VCaP (cell line): ENCODE data around the gene GYS2.
"Not testable (repeated sequence)": the region's sequence is repeated elsewhere in the genome, so short reads cannot be mapped to it uniquely, and the experiment has no call there.

Source experiments
- H3K27ac ChIP-seq: fragments of 450-650 bp; 2 replicates; pipeline ENCODE4 v1.5.1; 2017
- TF ChIP-seq, protein P1 (sequence below): fragments of 450-650 bp; conservative IDR thresholded peaks from 2 replicates; pipeline ENCODE4 v1.5.1; 2017; ENCODE audit warnings: mild to moderate bottlenecking, moderate library complexity

The GYS2 gene

DNA sequence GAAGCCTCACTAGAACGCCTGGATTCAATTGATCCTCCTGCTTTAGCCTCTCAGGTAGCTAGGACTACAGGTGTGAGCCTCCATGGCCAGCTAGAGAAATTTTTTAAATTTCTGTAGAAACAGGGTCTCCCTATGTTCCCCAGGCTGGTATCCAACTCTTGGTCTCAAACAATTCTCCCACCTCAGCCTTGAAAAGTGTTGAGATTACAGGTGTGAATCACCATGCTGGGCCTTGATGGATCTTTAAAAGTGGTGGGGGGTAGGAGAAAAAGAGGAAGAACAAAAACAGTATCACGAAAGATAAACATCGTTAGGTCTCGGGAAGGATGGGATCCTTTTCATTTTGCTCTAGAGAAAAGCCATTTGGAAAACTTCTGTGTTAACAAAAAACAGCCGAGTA, 4.5 kb downstream of the GYS2 start:
- H3K27ac ChIP-seq: no peak overlapping the region
- TF ChIP-seq, protein P1, sequence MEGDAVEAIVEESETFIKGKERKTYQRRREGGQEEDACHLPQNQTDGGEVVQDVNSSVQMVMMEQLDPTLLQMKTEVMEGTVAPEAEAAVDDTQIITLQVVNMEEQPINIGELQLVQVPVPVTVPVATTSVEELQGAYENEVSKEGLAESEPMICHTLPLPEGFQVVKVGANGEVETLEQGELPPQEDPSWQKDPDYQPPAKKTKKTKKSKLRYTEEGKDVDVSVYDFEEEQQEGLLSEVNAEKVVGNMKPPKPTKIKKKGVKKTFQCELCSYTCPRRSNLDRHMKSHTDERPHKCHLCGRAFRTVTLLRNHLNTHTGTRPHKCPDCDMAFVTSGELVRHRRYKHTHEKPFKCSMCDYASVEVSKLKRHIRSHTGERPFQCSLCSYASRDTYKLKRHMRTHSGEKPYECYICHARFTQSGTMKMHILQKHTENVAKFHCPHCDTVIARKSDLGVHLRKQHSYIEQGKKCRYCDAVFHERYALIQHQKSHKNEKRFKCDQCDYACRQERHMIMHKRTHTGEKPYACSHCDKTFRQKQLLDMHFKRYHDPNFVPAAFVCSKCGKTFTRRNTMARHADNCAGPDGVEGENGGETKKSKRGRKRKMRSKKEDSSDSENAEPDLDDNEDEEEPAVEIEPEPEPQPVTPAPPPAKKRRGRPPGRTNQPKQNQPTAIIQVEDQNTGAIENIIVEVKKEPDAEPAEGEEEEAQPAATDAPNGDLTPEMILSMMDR: no peak

GRCh38 chr12:21599143-21599999, 5.3 kb downstream of the GYS2 start:
- TF ChIP-seq, protein P1: no peak
- H3K27ac ChIP-seq: no peak overlapping the region

- no peak overlapping the region for H3K27ac ChIP-seq
- TF ChIP-seq, protein P1: no peak
These were observed 6.0 kb downstream of the GYS2 start for GRCh38 chr12:21598651-21599050.

DNA sequence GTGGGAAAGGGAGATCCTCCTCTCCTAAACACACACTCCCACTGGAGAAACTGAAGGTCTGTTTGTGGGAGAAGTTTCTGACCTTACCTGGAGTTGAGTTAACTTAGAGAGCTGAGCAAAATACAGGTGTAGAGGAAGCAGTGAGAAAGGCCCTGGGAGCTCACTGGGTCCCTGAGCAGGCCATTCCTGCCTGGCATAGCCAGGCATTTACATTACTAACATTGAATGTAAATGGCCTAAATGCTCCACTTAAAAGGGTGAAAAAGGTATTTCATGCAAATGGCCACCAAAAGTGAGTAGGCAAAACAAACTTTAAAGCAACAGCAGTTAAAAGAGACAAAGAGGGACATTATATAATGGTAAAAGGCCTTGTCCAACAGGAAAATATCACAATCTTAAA, 9.3 kb downstream of the GYS2 start:
- H3K27ac ChIP-seq: not testable (repeated sequence)

GRCh38 chr12:21585485-21585884, 19.2 kb downstream of the GYS2 start:
- TF ChIP-seq, protein P1: no peak
- H3K27ac ChIP-seq: no peak overlapping the region

GRCh38 chr12:21584403-21585182, 20.1 kb downstream of the GYS2 start:
- not testable (repeated sequence) for H3K27ac ChIP-seq

GRCh38 chr12:21583587-21583986, 21.1 kb downstream of the GYS2 start:
- TF ChIP-seq, protein P1: no peak

DNA sequence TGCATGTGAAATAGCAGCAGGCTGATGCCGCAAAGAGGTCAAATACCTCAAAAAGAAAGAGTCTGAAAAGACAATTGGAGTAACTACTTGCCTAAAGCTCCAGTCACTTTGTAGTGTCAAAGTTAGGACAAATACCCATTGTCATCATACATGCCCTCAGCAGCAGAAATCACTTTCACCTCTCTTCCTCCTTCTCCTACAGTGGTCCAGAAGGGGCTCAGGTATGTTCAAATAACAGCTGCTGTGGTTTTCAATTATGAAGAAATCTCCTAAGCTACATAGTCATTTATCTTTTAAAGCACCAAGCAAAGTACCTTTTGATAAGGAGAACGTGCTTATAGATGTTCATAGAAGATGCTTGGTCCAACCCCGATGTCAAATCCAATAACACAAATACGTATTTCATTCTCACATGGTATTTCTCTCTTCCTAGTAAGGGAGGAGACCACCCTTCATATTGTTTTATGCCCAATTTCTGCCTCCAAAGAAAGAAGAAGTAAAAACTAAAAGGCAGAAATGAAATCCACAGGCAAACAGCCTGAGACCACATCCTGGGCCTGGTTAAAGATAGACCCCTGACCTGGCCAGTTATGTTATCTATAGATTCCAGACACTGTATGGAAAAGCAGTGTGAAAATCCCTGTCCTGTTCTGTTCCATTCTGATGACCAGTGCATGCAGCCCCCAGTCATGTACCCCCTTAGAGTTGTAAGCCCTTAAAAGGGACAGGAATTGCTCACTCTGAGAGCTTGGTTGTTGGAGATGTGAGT, 23.7 kb downstream of the GYS2 start:
- H3K27ac ChIP-seq: no peak overlapping the region
- TF ChIP-seq, protein P1: no peak

More at GRCh38 chr12:21583587-21583986, 21.1 kb downstream of the GYS2 start:
- no peak overlapping the region for H3K27ac ChIP-seq
